ENCODE measurements around the gene DAAM2. TPM values are rescaled to one million over a fixed set of nuclear protein-coding genes. Genes with fewer than 3 reads are reported as not detected.

Gene DAAM2
- total RNA-seq, 1 donor from 2014 or later = 87.2 TPM

GRCh38 chr6:39754514-39755115, 37.6 kb upstream of the DAAM2 start:
- H3K9me3 Mint-ChIP-seq (ENCODE audit: unreplicated experiment) = no peaks in the 10 kb centered on the region
- DNase-seq (ENCODE audit: extremely low spot score, unreplicated experiment) = no peak
- H3K27me3 Mint-ChIP-seq (ENCODE audit: unreplicated experiment) = peaks cover 9% of the 10 kb centered on the region
- H3K4me3 Mint-ChIP-seq (ENCODE audit: unreplicated experiment) = no peak overlapping the region
- TF ChIP-seq, protein P1, sequence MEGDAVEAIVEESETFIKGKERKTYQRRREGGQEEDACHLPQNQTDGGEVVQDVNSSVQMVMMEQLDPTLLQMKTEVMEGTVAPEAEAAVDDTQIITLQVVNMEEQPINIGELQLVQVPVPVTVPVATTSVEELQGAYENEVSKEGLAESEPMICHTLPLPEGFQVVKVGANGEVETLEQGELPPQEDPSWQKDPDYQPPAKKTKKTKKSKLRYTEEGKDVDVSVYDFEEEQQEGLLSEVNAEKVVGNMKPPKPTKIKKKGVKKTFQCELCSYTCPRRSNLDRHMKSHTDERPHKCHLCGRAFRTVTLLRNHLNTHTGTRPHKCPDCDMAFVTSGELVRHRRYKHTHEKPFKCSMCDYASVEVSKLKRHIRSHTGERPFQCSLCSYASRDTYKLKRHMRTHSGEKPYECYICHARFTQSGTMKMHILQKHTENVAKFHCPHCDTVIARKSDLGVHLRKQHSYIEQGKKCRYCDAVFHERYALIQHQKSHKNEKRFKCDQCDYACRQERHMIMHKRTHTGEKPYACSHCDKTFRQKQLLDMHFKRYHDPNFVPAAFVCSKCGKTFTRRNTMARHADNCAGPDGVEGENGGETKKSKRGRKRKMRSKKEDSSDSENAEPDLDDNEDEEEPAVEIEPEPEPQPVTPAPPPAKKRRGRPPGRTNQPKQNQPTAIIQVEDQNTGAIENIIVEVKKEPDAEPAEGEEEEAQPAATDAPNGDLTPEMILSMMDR (IDR thresholded peaks at IDR 0.05) = no peak
- H3K36me3 Mint-ChIP-seq (ENCODE audit: unreplicated experiment) = no peaks in the 10 kb centered on the region
- no peak overlapping the region for H3K27ac Mint-ChIP-seq (ENCODE audit: unreplicated experiment)
- no peaks in the 10 kb centered on the region for H3K4me1 Mint-ChIP-seq (ENCODE audit: unreplicated experiment)

DNA sequence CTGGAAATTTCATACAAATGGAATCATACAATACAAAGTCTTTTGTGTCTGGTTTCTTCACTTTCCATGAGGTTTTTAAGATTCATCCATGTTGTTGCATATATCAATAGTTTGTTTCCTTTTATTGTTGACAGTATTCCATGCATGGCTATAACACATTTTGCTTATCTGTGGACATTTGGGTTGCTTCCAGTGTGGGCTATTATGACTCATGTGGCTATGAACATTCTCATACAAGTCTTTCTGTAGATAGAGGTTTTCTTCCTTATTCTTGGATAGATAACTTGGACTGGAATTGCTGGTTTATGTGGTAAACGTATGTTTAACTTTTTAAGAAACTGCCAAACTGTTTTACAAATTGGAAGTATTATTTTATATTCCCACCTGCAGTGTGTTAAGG, 36.9 kb upstream of the DAAM2 start:
- H3K27ac Mint-ChIP-seq (ENCODE audit: unreplicated experiment) = no peak overlapping the region
- H3K36me3 Mint-ChIP-seq (ENCODE audit: unreplicated experiment) = no peaks in the 10 kb centered on the region
- no peak for DNase-seq (ENCODE audit: extremely low spot score, unreplicated experiment)
- H3K9me3 Mint-ChIP-seq (ENCODE audit: unreplicated experiment) = no peaks in the 10 kb centered on the region
- peaks cover 7% of the 10 kb centered on the region for H3K27me3 Mint-ChIP-seq (ENCODE audit: unreplicated experiment)
- H3K4me1 Mint-ChIP-seq (ENCODE audit: unreplicated experiment) = no peaks in the 10 kb centered on the region
- TF ChIP-seq, protein P1 (IDR thresholded peaks at IDR 0.05) = no peak
- H3K4me3 Mint-ChIP-seq (ENCODE audit: unreplicated experiment) = no peak overlapping the region

GRCh38 chr6:39756582-39756981, 35.6 kb upstream of the DAAM2 start:
- Mint-ChIP-seq H3K36me3 (ENCODE audit: unreplicated experiment) (no peaks in the 10 kb centered on the region), H3K4me1 (ENCODE audit: unreplicated experiment) (no peaks in the 10 kb centered on the region), H3K9me3 (ENCODE audit: unreplicated experiment) (no peaks in the 10 kb centered on the region), H3K27me3 (ENCODE audit: unreplicated experiment) (peaks cover 7% of the 10 kb centered on the region), H3K4me3 (ENCODE audit: unreplicated experiment) (no peak overlapping the region), H3K27ac (ENCODE audit: unreplicated experiment) (no peak overlapping the region)
- TF ChIP-seq, protein P1 (IDR thresholded peaks at IDR 0.05) = no peak
- no peak for DNase-seq (ENCODE audit: extremely low spot score, unreplicated experiment)

GRCh38 chr6:39758905-39759605, 33.1 kb upstream of the DAAM2 start:
- no peaks in the 10 kb centered on the region for H3K36me3 Mint-ChIP-seq (ENCODE audit: unreplicated experiment)
- TF ChIP-seq, protein P1 (IDR thresholded peaks at IDR 0.05) = no peak
- no peak overlapping the region for H3K27ac Mint-ChIP-seq (ENCODE audit: unreplicated experiment)
- peaks cover 7% of the 10 kb centered on the region for H3K27me3 Mint-ChIP-seq (ENCODE audit: unreplicated experiment)
- H3K4me1 Mint-ChIP-seq (ENCODE audit: unreplicated experiment) = no peaks in the 10 kb centered on the region
- H3K9me3 Mint-ChIP-seq (ENCODE audit: unreplicated experiment) = no peaks in the 10 kb centered on the region
- H3K4me3 Mint-ChIP-seq (ENCODE audit: unreplicated experiment) = no peak overlapping the region
- DNase-seq (ENCODE audit: extremely low spot score, unreplicated experiment) = no peak

DNA sequence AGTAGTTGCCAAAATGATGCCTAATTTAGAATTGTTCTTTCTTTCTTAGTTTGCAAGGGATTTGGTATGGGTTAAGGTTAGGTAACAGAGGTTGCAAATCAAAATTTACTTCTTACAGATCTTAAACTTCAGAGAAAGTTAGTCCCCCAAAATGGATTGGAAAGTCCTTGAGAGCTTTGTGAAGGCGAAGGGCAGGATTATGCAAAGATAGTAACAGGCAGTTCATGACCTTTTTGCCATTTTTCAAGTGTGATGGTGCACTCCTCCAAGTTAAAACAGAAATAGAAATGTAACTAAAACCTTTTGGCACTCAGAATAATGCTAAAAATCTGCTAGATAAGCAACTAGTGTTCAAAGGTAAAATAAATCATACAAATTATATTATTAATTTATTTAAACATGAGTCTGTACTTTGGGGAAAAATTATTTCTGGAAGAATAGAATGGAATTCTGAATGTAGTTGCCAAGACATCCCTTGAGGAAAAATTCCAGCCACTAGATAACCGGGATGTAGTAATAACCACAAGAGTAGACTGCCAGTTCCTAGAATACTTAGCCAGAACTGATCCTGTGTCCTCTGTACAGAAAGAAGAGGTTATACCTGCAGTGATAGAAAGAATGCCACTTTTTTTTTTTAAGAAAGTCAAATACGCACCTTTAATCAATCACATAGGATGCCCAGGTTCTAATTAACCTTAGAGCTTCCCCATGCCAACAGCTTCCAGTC, 31.8 kb upstream of the DAAM2 start:
- H3K4me3 Mint-ChIP-seq (ENCODE audit: unreplicated experiment) = no peak overlapping the region
- no peak overlapping the region for H3K27ac Mint-ChIP-seq (ENCODE audit: unreplicated experiment)
- no peaks in the 10 kb centered on the region for H3K4me1 Mint-ChIP-seq (ENCODE audit: unreplicated experiment)
- no peak for DNase-seq (ENCODE audit: extremely low spot score, unreplicated experiment)
- peaks cover 20% of the 10 kb centered on the region for H3K27me3 Mint-ChIP-seq (ENCODE audit: unreplicated experiment)
- H3K9me3 Mint-ChIP-seq (ENCODE audit: unreplicated experiment) = no peaks in the 10 kb centered on the region
- no peaks in the 10 kb centered on the region for H3K36me3 Mint-ChIP-seq (ENCODE audit: unreplicated experiment)
- TF ChIP-seq, protein P1 (IDR thresholded peaks at IDR 0.05) = no peak
